GM19240 (cell line): ENCODE data around the gene SIGLEC15.

Source experiments
- DNase-seq: peaks from one replicate; pipeline ENCODE4 v3.0.0; 2011; ENCODE audit warnings: low spot score; ENCODE audit not compliant: insufficient read length

SIGLEC15 gene

DNA sequence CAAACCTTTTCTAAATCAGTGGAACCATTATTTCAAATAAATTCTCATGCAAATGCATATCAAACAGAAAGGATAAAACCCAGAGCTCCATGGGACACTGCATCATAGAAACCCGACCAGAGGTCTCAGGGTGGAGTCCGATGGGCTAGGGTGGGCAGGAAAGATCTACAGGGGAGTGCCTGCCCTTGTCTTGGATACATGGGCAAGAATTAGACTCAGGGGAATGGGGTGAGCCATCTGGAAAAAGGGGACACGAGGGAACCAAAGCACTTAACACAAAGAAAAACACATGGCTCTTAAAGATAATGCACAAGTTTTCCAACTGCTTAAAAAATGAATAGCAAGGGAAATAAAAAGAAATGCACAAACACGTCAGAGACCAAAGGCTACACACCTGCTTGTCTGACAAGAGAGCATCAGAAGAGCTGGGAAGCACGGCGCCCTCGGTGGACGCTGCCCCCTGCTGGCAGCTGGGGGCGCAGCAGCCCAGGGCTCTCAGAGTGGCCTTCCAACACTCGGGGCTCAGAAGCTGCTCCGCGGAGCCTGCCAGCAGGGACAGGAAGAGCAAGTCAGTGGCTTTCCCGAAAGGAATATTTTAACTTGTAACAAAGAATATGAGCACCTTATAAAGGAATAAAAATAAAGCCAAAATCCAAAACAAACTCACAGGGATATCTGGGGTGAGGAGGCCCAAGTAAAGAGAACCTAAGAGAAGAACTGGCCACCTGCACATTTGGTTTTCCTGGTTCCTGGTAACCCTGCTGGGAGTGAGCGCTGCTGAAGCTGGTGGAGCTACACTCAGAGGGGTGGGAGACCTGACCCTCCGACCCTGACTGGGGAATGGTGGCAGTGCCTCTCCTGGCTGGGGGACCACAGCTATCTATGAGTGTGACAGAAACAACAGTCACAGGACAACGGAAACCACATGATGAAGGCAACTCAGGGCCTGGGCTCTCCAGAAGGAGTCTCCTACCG lies 54.5 kb downstream of the SIGLEC15 start:
- DNase-seq: peak; percentile 47

- no peak for DNase-seq
These were observed 55.5 kb downstream of the SIGLEC15 start for GRCh38 chr18:45880876-45881558.

- no peak for DNase-seq
These were observed 62.1 kb downstream of the SIGLEC15 start for GRCh38 chr18:45887585-45887984.

DNA sequence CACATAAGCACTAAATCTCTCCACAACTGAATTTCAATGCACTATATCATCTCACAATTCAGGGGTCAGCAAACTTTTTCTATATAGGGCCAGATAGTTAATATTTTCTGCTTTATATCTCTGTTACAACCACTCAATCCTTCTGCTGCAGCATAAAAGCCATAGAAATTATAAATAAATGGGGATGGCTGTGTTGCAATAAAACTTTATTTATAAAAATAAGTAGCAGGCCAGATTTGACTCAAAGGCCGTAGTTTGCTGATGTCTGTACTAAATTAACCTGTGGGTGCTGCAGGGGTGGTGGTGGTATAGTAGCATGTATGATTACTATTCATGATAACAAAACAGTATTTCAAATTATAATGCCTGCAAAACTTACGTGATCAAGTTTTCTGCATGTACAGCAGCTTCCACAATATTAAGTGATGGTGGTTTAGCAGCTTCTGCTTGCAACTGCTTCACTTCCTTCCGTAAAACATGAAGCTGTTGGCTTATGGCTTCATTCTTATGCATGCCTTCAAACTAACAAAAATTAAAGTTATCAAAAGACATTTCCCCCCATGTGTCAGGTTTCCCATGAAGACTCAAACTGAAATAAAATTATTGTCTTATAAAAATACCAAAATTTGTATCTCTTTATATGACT lies 64.1 kb downstream of the SIGLEC15 start:
- DNase-seq: no peak

- no peak for DNase-seq
These were observed 65.1 kb downstream of the SIGLEC15 start for GRCh38 chr18:45890606-45891005.

- DNase-seq: no peak
These were observed 66.3 kb downstream of the SIGLEC15 start for GRCh38 chr18:45891806-45892205.
